Activated CD8-positive, alpha-beta memory T cell treated with anti-CD3 and anti-CD28 coated beads, Interleukin-2, amount 50 U/mL, for 48 hours (primary cell): Measurements from ENCODE around the gene ANKRD63.

Experiments used
- DNase-seq: peaks from one replicate; pipeline ENCODE4 v3.0.0-alpha.2; 2020

The ANKRD63 gene

DNA sequence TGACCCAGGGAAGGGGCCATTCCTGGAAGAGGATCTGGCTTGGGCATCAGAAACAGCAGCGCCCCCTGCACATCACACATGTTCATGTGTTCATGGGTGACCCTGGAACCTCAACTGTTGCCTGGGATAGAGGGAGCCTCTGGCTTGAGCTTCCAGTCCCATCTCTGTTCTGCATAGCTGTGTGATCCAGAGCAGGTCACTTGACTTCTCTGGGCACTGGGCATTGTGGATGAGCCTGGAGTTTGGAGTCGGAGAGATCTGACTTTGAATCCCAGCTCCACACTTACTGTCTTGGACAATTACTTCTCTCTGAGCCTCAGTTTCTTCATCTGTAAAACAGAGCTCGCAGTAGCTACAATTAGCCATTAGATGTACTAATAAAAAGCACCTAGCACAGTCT is 28.4 kb downstream of the ANKRD63 start:
- no peak for DNase-seq

- no peak for DNase-seq
These were observed 29.6 kb downstream of the ANKRD63 start for GRCh38 chr15:40253167-40253790.

GRCh38 chr15:40252438-40253166 is 30.3 kb downstream of the ANKRD63 start:
- DNase-seq, result peak; percentile 61

- DNase-seq, result no peak
These were observed 30.8 kb downstream of the ANKRD63 start for GRCh38 chr15:40252141-40252437.

DNA sequence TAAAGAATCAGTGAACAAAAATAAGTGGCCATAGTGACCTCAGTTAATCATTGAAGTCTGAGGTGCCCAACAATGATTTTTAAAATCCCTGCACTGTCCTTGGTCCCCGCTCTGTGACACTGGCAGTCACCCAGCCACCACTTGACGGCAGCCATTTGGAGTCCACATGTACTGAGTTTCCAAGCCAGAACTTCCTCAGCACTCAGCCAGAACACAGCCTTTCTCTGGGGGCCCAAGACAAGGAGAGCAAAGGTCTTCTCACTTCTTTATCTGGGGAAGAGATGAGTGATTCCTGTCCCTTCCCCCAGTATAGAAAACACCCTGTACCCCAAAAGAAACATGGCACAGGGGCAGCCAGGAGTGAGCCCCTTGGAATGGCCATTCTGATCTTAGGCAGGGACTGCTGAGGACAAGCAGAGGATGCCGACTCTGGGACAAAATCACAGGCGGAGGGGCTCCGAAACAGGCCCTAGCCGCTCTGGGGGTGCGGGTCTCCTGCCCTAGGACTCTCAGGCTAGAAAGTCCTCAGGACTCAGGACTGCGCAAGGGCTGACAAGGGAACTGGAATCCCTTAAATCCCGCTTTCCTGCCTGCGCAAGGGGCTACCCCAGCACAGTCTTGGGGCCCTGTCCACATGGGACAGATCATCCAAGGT is 31.3 kb downstream of the ANKRD63 start:
- DNase-seq, result no peak

DNA sequence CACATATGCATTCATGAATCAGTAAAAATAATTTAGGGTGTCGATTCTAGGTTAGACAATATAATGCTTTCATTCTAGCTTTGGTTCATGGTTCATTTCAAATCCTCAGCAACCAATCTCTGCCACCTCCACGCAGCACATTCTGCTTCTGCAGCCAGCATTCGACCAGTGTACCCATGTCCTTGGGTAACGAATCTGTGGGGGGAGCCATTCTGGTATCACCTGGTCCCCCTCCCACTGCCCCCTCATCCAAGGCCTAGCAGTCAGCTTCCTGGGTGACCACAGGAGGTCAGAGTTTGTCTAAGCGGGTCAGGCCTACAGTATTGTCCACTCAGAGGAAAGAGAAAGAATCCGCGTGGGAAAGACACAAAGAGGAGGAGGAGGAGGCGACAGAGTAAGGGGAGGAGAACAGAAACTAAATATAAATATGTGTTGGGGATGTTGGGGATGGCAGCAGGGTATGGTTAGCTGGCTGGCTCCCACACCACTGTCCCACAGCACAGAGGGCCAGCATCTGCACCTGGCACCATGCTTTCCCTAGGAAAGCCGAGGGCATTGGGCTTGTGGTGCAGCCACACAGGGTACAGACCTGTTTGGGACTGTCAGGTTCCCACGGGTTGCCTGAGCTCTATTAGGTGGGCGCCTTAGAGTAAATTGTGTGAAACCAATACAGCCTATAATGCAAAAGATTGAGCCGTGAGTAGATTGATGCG is 31.9 kb downstream of the ANKRD63 start:
- DNase-seq, result no peak

GRCh38 chr15:40250304-40250656 is 32.6 kb downstream of the ANKRD63 start:
- no peak for DNase-seq

DNA sequence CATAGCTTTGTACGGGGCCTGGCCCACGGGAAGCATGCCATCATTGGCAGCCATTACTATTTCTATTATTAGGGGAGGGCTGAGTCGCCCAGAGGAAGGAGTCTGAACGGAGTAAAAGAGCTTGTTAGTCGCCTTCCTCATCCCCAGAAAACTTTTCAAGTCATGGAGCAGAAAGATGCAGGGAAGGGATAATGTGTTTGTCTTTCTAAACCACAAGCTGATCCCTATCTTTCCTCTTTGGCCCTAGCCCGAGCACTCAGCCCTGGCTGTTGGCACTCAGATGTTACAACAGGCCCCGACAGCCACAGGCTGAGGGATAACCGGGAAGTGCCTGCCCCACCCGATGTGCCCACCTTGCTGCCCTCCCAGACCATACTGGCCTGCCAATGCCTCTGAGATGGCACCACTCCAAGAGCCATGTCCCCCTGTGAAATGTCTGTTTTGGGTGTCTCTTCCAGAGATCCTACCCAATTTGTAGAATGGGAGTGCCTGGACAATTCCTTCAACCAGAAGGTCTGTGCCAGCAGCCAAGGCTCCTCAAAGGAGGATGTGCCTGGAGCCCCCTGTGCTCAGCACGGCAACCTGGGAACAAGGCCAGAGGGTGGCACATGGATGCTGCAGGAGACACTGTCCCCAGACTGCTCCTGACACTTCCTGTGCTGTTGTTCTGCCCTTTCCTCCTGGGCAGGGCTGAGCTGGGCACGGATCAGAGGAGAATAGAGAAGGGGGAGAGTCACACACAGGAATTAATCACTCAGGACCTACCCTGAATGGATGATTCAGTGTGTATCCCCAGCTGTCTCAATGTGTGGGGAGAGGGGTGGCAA is 33.2 kb downstream of the ANKRD63 start:
- DNase-seq, result no peak

- DNase-seq, result no peak
These were observed 34.7 kb downstream of the ANKRD63 start for GRCh38 chr15:40248006-40248783.

DNA sequence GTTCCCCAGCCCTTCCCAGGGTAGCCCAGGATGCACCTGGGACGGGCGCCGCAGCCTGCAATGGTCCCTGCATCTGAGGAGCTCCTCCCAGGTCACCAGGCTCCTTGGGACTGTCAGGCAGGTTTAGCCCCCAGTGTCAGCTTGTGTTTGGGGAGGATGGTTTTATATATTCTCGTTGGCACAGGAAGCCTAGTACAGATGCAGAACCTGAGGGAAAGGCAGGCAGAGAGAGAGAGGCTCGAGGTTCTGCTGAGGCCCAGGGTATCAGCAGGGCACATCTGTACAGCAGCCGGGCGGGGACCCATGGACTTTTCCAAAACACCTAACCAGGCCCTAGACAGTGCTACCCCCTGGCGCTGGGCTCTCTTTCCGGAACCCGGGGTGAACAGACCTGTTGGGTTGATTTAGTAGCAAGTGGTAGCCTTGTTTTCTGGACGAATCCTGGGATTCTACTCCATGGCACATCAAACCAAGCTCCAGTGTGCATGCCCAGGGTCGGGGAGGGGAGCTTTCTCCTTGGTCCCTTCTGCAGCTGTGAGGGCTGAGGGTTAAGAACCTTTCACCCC is 35.4 kb downstream of the ANKRD63 start:
- DNase-seq, result no peak

GRCh38 chr15:40246496-40247280 is 36.2 kb downstream of the ANKRD63 start:
- no peak for DNase-seq

DNA sequence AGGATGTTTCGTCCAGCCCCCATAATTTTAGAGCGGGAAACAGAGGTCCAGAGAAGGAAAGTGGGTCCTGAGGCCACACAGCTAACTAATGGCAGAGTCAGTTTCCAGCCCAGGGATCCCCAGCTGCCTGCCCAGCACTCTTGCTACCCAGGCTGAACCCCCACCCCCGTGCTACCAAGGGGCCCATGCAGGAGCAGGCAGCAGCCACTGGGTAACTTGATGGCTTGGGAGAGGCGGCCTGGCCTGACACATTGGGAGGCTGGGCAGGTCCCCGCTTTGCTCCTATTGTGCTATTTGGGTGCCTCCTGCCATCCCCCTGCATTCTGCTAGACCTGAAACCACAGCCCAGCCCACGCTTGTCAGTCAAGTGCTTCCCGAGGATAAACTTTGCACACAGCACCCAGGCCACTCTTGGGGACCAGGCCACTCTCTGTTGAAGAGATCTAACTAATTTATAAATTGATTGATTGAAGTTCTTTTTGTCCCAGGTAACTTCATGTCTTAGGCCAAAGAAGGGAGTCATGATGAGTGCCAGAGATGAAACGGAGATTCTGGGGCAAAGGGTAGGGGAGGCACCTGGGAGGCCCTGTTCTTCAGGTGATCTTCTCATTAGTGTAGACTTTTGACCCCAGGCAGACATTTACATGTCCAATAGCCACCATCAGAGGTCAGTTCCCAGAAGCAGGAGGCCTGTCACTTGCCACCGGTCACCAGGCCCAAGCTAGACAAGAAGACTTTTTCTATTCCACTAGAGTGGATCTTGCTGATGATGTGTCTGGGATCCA is 37.0 kb downstream of the ANKRD63 start:
- DNase-seq, result no peak

DNA sequence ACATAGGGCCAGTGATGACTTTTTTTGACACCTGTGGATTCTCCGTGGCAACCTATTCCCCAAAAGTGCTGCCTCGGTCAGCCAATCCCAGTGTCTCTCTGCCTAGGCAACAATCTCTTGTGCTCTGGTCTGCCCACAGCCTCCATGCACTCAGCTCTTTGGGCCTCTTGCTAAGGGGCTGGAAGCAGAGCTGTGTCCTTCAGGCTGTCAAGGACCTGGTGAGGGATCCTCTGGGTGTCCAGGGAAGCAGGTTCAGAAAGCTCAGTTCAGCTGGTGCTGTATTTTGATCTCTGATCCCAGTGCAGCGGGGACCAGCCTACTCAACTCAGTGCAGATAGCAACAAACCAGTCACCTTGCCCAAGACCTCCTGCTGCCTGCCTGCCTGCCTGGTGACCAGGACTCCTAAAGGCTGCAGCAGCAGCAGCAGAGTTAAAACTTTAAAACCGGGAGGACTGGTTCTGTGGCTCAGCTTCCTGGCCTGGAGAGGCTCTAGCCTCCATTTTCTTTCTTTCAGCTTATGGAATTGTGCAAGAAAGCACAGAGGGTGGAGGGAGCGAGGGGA is 37.8 kb downstream of the ANKRD63 start:
- no peak for DNase-seq

DNA sequence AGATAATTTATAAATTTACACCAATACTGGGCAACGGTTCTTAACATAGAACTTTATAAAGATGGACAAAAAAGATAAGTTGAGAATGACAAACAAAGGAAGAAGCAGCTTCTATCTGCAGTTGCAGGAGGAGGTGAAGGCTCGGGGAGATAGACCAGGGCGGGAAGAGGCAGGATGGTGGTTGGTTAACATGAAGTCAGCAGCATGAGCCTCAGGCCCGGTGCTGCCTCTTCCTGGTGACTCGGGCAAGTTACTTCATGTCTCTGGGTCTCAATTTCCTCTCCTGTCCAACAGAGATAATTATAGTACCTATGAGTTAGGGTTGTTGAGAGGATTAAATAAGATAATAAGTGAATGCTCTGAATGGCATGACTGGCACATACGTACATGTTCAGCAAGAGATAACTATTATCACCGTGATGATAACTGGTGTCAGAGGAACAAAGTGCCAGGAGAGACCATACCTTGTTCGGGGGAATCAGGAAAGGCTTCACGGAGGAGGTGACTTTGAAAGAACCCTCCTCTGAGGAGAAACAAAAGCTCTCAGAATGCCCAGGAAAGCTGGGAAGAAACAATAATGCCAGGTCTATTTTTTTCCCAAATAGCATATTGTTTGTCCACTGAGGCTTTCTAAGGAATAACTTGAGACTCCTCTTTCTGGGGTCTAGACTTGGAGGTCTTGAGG is 39.6 kb downstream of the ANKRD63 start:
- DNase-seq, result peak; percentile 28

- DNase-seq, result peak; percentile 34
These were observed 40.3 kb downstream of the ANKRD63 start for GRCh38 chr15:40242601-40243000.

DNA sequence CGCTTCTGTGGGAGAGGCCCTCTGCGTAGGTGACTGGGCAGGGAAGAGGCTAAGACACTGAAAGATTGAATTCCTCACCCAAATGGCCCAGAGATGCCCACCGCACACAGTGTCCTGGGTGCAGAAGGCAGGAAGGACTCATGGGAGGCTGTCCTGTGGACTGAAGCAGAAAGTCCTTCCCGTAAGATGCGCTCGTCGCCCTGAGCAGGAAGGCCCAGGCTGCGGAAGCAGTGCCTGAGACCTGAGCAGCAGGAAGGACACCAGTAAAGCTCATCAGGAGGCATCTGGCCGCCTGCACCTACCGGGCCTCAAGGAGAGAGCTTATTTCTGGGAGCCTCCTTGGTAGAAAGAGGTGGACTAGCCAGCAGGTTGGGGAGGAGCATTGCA is 40.7 kb downstream of the ANKRD63 start:
- DNase-seq, result peak; percentile 33

DNA sequence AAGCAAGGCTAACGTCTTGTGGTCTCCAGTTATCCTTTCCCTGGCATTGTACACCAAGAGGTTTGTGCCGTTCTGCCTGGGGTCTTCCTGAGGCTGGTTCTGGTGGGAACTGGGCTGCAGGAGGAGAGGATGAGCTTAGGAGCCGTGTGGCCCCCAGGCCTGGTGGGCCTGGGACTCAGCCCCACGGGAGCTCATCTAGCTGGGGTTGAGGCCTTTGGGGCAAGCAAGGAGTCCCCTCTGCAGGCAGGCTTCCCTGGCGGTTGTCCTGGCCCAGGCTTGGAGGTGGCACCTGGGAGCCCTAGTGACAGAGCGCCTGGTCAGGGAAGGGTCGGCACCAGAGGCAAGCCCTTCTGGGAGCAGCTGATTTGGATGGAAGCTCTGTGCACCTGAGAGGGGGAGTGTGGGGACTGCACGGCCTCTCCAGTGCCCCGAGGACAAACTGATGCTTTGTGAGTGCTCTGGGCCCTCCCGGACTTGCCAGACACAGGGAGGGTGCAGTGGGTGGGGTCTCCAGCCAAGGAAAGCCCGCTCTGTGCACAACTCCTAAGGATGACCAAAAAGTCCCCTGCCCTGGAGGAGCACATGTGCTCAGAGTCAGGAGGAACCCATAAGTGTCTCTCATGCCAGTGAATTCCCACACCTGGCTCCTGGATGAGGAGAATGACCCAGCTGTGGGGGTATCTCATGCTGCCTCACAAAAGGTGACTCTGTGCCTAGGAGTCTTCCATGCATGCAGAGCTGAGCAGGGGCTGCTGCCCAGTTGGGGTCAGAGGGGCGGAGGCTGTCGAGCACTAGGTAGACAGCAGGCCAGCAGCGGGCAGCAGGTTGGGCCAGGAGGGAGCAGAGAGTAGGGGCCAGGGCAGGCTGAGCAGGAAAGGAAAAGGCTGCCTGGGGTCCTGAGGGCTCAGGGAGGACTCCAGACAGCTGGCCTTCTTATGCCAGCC is 41.3 kb downstream of the ANKRD63 start:
- DNase-seq, result peak; percentile 49
